C4-2B (cell line): ENCODE data around the gene CHST13.

ENCODE experiments used
- CTCF ChIP-seq: fragments of 450-650 bp; conservative IDR thresholded peaks from 2 replicates; pipeline ENCODE4 v1.5.1; 2017; ENCODE audit warnings: mild to moderate bottlenecking
- ZFX ChIP-seq: fragments of 450-650 bp; IDR thresholded peaks from 2 replicates; pipeline ENCODE4 v1.6.1; 2017

DNA sequence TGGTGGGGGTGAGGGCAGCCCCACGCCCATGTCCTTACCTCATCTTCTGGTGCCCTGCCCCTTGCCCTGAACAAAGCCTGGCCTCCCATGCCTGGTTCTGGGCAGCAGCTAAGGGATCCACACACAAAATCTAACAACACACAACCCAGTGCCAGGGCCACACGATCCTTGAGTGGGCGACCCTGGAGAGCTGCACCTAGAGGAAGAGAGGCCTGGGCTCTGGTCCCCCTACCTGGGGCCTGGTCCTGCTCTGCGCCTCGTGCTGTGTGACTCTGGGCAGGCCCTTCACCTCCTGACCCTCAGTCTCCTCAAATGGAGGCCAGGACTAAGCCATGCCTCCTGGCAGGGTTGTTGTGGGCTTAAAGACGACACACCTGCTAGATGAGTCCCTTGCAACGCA, 54.7 kb downstream of the CHST13 start:
- TF ChIP-seq ZFX (no peak), CTCF (no peak)
